ENCODE measurements around the gene SLC11A1.

The SLC11A1 gene

DNA sequence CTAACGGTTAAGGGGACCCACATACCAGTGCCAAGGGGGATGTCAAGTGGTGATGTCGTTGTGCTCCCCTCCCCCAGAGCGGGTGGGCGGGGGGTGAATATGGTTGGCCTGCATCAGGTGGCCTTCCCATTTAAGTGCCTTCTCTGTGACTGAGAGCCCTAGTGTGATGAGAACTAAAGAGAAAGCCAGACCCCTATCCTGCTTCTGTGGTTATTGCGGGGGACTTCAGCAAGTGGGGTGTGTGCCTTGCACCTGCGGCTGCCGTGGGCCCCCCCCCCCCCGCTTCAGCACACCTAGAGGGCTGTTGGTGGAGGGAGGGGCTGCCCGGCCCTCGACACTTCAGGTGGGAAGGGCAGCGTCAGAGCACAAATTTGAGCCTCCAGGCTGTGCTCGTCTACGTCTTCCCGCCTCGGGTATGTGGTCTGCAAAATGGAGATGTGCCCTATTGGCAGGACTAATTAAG is 23.7 kb downstream of the SLC11A1 start:
- DNase-seq (ENCODE audit: low read depth) = no peak

DNA sequence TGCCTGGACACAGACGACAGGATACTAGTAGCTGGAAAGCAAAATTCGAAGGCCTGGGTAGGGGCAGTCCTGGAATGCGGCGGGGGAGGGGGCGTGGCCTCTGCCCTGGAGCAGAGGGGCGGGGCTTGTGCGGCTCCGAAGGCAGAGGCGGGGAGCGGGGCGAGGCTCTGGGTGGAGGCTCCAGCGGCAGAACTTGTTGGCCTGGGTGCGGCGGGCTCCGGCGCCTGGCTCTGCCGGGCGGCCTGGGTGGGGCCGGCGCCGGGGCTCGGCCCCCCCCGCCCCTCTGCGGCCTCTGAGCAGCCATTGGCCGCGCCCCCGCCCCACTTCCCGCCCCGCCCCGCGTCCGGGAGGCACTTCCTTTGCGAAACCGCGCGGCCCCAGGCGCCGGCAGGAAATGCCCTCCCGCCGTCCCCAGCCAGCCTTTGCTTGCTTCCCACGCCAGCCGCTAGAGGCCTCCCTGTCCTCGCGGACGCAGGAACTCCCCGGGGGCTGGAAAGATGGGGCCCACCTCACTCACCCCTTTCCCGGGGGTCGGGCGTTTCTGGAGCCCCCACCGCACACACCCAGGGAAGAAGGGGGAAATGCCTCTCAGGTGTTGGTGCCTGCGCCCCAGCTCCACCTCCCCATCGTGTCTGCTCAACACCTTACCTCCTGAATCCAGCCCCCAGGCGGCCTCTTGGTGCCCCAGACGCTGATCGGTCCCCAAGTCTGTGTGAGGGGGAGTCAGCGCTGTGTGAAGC is 24.3 kb downstream of the SLC11A1 start:
- DNase-seq (ENCODE audit: low read depth) = peak; percentile 89

DNA sequence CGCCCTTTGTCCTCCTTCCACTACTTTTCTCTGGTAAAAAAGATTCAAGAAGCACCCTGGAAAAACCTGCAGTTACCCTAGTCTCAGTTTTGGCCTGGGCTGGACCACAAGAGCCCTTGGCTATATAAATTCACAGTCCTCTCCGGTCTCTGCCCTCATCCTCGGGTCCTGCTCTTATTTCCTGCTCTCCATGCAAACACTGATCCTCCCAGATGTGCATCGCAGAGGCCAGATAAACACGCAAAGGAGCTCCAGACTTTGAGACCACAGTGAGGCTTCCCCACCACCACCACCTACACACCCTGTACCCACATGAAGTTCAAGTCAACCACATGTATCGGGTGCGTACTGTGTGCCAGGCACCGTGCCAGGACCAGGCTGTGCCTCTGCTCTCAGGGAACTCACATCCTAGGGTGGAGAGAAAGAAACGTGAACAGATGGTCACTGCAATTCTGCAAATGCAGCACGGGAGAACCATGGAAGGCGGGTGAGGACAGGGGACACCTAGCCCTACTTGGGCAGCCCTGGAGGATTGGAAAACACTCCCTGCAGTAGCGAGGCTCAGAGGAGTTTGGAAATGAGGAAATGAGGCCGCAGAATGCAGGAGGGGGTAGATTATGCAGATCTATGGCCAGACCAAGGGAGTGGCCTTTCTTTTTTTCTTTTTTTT is 25.0 kb downstream of the SLC11A1 start:
- DNase-seq (ENCODE audit: low read depth) = no peak

DNA sequence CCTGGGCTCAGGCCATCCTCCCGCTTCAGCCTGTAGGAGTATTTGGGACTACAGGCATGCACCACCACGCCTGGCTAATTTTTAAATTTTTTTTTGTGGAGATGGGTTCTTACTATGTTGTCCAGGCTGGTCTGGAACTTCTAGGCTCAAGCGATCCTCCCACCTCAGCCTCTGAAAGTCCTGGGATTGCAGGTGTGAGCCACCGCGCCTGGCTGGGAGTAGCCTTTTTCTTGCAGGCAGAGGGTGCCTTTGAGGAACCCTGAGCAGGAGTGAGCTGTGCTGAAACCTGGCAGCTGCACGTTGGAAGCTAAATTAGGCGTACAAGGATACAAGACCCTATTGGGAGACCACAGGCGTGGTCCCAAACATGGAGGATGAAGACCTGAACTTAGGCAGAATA is 25.6 kb downstream of the SLC11A1 start:
- no peak for DNase-seq (ENCODE audit: low read depth)

DNA sequence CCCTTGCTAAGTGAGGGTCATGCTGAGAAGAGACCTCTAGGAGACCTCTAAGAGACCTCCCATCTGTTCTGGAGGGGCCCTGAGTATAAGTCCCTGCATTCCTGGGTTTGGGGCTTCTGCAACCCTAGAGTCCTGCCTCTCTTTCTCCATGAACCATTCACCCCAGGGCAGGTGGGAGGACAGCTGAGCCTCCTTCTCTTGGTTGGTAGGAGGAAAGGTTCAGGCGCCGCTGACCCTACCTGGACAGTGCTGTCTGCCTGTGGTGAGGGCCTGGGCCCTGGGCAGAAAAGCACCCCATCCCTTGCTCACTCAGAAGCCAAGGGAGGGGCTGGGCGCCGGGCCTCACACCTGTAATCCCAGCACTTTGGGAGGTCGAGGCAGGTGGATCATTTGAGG is 36.2 kb downstream of the SLC11A1 start:
- DNase-seq (ENCODE audit: low read depth) = no peak

DNA sequence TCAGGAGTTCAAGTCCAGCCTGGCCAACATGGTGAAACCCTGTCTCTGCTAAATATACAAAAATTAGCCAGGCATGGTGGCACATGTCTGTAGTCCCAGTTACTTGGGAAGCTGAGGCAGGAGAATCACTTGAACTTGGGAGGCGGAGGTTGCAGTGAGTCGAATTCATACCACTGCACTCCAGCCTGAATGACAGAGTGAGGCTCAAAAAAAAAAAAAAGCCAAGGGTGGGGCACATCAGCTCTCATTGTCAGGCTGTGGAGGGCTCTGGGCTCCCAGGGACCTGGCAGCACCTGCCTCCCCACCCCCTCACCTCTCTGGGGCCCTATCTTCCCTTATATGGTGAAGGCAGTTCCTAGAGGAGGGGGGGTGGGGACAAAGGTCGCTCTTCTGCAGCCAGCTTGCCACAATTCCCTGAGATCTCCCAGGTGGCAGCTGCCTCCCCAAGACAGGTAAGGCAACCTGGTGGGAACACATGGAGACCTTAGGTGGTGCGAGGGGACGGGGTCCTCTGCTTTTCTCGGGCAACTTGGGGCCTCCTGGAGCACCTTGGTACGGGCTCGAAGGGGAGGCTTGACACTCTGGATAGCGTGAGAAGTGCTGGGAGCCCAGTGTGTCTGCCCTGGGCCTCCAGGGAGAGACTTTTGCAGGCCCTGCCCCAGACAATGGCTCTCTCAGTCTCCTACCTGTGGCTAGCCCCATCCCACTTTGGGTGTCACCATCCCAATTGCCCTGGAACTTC is 36.8 kb downstream of the SLC11A1 start, which contains the start of gene VIL1:
VIL1 (plus strand) TSS at position 407 of the 742 bp plus-strand sequence. CDS start 4,656 bp downstream, outside the sequence.
- no peak for DNase-seq (ENCODE audit: low read depth)

DNA sequence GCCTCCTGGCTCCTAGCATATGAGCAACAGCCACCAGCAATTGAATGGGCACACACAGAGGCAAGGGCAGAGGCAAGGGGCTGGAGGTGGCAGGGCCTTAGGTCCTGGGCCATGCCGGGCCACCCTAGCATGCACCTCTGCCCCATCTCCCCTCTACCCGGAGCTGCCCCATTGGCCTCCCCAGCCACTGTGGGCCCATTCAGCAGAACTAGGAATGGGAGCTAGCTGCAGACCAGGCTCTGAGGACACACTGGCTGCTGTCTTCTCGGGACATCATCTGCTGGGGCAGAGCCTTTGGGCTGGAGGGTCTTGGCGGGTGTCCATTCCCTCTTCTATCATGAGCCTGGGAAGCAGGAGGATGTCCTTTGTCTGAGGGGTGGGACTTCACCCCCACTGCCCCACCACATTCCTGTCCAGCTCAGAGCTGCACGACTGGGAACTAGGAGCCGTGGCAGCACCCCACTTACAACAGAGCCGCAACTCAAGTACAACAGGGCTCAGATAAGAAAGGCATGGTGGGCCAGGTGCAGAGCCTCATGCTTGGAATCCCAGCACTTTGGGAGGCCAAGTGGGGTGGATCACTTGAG is 37.6 kb downstream of the SLC11A1 start:
- DNase-seq (ENCODE audit: low read depth) = no peak

DNA sequence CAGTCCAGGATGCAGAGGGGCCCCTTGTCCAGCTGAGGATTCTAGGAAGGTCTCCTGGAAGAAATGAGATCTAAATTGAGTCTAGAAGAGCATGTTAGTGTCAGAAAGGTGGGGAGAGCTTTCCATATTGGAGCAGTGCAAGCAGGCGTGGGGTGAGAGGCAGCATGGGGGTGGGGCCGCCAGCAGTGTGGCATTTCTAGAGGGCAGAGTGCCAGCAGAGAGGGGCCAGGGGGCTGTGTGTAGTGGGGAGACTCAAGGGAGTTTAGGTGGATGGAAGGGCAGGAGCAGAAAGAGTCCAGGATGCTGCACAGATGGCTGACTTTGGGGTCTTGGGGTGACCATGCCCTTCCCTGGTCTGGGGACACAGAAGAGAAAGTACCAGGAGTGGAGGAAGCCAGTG is 39.0 kb downstream of the SLC11A1 start:
- no peak for DNase-seq (ENCODE audit: low read depth)

DNA sequence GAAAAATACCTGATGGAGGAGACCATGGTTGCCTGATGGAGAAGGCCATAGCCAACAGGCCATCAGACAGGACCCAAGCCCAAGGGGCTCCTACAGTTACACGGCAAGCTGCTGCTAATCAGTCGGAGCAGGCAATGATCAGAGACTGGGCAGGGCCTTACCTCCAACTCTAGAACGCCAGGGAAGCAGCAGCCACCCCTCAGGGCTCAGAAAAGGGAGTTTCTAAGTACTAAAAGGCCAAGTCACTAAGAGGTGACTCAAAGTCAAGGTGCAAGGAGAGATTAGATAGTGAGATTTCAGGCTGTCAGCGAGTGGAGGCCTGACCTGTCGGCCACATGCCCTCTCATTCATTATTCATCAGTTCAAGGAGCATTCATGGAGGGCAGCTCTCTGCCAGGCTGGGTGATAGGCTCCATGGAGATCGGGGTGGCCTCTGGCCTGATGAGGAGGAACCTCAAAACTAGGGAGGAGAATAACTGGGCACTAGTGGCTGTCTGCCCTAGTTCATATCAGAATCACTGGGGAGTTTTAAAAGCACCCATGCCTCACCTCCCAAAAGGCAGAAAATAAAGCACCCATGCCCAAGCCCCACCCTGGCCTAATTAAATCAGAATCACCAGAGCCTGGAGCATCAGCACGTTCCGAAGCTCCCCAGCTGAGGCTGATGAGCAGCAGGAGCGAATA is 40.5 kb downstream of the SLC11A1 start:
- no peak for DNase-seq (ENCODE audit: low read depth)

DNA sequence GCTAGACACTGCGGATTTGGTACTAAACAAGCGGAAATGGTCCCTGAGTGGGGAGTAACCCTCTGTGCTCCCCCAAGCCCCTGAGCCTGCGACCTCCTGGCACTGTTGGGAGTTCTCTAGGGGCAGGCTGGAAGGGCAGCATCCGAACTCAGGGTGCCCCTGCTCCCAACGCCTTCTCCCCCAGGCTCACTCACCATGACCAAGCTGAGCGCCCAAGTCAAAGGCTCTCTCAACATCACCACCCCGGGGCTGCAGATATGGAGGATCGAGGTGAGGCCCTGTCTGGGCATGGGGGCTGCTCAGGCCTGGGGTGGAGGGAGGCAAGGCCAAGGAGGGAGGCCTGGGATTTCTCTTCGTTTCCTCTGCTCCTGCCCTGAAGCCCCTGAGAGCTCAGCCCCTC is 41.5 kb downstream of the SLC11A1 start:
- no peak for DNase-seq (ENCODE audit: low read depth)

DNA sequence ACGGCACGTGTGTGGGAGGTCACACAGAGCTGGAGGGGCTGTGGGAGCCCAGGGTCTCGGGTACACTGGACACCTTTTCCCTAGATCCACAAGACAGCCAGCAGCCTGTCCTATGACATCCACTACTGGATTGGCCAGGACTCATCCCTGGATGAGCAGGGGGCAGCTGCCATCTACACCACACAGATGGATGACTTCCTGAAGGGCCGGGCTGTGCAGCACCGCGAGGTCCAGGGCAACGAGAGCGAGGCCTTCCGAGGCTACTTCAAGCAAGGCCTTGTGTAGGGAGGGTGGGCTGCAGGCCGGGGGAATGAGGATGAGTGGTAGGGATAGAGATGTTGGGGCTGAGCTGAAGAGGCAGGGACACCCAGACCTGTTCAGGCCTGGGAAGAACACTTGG is 43.5 kb downstream of the SLC11A1 start:
- DNase-seq (ENCODE audit: low read depth) = no peak

DNA sequence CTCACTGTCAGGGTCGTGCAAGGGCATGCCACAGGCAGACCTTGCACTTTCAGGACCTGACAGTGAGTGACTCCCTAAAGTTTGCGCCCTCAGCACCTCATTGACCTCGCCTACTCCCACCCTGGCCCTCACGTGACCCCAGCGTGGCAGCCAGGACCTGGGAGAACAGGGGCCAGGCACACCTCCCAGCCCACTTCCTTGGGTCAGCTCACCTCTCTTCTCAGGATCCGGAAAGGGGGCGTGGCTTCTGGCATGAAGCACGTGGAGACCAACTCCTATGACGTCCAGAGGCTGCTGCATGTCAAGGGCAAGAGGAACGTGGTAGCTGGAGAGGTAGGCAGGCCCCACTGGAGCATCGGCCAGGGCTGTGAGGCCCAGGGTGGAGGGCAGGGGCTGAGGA is 45.7 kb downstream of the SLC11A1 start:
- no peak for DNase-seq (ENCODE audit: low read depth)

DNA sequence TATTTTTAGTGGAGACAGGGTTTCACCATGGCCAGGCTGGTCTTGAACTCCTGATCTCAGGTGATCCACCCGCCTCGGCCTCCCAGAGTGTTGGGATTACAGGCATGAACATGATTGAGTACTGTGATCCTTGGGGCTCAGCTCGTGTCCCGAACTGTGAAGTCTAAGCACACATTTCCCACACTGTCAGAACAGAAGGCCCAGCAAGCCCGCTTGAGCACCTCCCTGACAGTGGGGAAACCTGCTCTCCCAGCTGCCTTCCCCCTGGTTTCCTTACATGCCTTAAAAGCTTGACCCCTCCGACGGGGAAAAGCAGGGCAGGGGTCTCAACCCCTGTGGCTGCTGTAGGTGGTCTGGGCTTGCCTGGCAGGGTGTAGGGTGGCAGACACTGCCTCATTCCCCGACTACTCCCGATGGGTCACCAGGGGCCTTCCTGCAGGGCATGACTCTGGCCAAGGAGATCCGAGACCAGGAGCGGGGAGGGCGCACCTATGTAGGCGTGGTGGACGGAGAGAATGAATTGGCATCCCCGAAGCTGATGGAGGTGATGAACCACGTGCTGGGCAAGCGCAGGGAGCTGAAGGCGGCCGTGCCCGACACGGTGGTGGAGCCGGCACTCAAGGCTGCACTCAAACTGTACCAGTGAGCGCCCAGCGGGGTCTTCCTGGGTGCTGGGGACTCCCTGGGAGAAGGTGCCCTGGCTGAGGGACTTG is 46.9 kb downstream of the SLC11A1 start:
- no peak for DNase-seq (ENCODE audit: low read depth)

DNA sequence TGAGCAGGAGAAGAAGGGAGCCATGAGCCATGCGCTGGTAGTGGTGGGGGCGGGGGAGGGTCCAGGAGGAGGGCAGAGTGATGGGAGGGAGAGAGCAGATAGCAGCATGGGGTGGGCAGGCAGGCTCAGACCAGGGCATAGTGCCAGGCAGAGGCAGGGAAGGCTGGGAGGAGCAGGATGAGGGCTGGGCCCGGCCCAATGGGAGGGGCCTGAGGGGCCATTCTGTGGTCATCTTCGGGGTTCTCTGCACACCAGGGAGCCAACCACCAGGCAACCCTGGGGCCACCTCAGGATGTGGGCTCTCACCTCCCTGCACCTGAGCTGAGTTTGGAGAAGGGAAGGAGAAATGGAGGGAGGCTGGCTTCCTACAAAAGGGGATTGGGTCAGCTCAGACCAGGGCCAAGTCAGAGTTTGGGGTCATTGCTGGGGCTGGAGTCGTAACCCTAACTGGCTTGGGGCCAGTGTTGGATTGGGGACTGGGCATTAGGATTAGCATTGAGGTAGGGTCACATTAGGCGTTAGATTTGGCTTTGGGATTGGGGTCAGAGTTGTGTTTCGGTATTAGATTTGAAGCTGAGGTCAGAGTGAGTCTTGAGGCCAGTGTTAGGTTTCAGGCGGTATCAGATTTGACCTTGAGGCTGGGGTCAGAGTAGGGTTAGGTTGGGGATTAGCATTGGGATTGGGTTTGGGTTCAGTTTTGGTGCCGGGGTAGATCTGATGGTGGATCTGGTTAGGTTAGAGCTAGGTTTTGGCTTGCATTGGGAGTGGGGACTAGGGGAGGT is 48.0 kb downstream of the SLC11A1 start:
- no peak for DNase-seq (ENCODE audit: low read depth)

DNA sequence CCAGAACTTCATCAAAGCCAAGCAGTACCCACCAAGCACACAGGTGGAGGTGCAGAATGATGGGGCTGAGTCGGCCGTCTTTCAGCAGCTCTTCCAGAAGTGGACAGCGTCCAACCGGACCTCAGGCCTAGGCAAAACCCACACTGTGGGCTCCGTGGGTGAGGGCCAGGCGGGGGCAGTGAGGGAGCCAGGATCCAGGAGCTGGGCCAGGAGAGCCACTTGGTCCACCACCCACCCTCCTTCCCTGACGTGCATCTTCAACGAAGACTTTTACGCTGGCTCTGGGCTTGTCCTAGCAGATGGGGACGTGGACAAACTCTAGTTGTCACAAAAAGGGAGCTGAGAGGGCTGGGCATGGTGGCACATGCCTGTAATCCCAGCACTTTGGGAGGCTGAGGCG is 48.6 kb downstream of the SLC11A1 start:
- no peak for DNase-seq (ENCODE audit: low read depth)

DNA sequence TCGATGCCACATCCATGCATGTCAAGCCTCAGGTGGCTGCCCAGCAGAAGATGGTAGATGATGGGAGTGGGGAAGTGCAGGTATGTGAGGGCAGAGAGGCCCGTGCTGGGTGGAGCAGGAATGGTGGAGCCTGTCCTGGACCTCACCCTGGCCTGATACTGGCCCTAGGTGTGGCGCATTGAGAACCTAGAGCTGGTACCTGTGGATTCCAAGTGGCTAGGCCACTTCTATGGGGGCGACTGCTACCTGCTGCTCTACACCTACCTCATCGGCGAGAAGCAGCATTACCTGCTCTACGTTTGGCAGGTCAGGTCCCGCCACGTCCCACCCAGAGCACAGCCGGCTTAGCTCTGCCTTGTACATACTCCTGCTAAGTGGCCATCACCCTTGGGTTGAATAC is 49.8 kb downstream of the SLC11A1 start:
- no peak for DNase-seq (ENCODE audit: low read depth)

DNA sequence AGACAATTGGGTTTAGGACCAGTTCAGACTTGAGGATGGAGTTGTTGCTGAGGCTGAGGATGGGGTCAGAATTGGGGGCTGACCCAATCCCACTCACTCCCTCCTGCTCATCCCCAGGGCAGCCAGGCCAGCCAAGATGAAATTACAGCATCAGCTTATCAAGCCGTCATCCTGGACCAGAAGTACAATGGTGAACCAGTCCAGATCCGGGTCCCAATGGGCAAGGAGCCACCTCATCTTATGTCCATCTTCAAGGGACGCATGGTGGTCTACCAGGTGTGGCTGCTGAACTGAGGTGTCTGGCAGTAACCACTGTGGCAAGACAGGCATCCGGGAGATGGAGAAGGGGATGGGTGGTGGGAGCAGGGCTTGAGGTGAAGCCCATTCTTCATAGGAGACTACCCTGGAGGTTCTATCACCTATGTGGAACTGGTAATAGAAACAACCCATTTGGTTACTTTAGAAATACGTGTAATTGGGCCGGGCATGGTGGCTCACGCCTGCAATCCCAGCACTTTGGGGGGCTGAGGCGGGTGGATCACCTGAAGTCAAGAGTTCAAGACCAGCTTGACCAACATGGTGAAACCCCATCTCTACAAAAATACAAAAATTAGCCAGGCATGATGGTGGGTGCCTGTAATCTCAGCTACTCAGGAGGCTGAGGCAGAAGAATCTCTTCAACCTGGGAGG is 50.7 kb downstream of the SLC11A1 start:
- no peak for DNase-seq (ENCODE audit: low read depth)

DNA sequence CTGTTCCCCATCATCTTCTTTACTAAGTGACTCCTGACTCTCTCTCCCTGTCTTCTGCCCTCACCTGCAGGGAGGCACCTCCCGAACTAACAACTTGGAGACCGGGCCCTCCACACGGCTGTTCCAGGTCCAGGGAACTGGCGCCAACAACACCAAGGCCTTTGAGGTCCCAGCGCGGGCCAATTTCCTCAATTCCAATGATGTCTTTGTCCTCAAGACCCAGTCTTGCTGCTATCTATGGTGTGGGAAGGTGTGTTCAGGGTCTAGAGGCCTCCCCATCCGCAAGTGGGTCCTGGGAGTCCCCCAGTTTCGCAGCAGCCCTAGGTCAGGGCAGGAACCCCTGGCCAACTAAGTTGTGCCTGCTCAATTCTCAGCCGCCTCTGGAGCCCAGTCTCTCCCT is 52.4 kb downstream of the SLC11A1 start:
- DNase-seq (ENCODE audit: low read depth) = no peak

DNA sequence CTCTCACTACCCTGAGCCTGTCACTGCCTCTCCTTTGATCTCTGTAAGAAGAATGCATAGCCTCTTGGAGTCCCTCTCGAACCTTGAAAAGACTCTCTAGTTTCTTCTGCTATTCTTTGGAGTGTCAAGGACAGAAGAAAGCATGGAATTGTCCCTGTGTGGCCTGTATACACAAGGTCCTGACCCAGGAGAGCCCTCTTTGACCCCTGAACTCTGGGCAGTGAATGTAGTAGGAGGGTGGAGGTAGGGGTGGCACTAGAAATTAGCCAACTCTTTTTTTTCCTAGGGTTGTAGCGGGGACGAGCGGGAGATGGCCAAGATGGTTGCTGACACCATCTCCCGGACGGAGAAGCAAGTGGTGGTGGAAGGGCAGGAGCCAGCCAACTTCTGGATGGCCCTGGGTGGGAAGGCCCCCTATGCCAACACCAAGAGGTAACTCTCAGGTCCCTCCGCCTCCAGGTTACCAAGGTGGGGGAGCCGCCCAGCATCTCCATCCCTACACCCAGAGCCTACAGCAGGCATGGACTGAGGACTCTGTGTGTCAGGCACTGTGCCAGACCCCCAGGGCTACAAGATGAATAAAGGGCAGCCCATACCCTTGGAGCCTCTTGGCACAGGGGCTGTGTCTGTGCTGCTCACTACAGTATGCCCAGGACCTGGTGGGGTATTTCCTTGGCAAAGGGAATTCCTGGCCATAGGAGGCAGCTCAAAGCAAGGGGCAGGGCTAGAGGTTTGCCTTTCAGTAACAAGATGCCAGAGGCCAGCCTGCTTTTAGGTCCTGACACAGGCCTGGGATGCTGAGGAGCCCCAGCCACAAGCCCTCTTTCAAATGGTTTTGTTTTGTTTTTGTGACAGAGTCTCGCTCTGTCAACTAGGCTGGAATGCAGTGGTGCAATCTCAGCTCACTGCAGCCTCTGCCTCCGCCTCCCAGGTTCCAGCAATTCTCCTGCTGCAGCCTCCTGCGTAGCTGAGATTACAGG is 53.2 kb downstream of the SLC11A1 start:
- DNase-seq (ENCODE audit: low read depth) = no peak
